Ishikawa (cell line): ENCODE results near the gene ARMS2.

Experiments
- CEBPB ChIP-seq: IDR thresholded peaks from 2 replicates; pipeline ENCODE4 v1.6.1; 2012
- CREB1 ChIP-seq: IDR thresholded peaks from 2 replicates; pipeline ENCODE4 v1.6.1; 2012; ENCODE audit warnings: low read depth
- EGR1 ChIP-seq: IDR thresholded peaks from 2 replicates; pipeline ENCODE4 v1.6.1; 2012
- EP300 ChIP-seq: IDR thresholded peaks from 2 replicates; pipeline ENCODE4 v1.6.1; 2012; ENCODE audit warnings: borderline replicate concordance
- FOXM1 ChIP-seq: IDR thresholded peaks from 2 replicates; pipeline ENCODE4 v1.6.1; 2012; ENCODE audit warnings: low read depth, borderline replicate concordance
- MAX ChIP-seq: IDR thresholded peaks from 2 replicates; pipeline ENCODE4 v1.6.1; 2012
- NFIC ChIP-seq: IDR thresholded peaks from 2 replicates; pipeline ENCODE4 v1.6.1; 2012
- RAD21 ChIP-seq: IDR thresholded peaks from 2 replicates; pipeline ENCODE4 v1.6.1; 2012; ENCODE audit warnings: low read depth
- REST ChIP-seq: IDR thresholded peaks from 2 replicates; pipeline ENCODE4 v1.6.1; 2012; ENCODE audit warnings: low read depth, mild to moderate bottlenecking
- TAF1 ChIP-seq: IDR thresholded peaks from 2 replicates; pipeline ENCODE4 v1.6.1; 2012; ENCODE audit warnings: low read depth, mild to moderate bottlenecking
- TCF12 ChIP-seq: IDR thresholded peaks from 2 replicates; pipeline ENCODE4 v1.6.1; 2012; ENCODE audit warnings: low read depth
- TEAD4 ChIP-seq: IDR thresholded peaks from 2 replicates; pipeline ENCODE4 v1.6.1; 2012
- USF1 ChIP-seq: IDR thresholded peaks from 2 replicates; pipeline ENCODE4 v1.6.1; 2012
- YY1 ChIP-seq: IDR thresholded peaks from 2 replicates; pipeline ENCODE4 v1.6.1; 2012; ENCODE audit warnings: low read depth
- ZBTB7A ChIP-seq: IDR thresholded peaks from 2 replicates; pipeline ENCODE4 v1.6.1; 2012; ENCODE audit warnings: low read depth

Gene ARMS2

GRCh38 chr10:122484276-122485060 is 30.0 kb downstream of the ARMS2 start:
- TF ChIP-seq EP300 (no peak), RAD21 (no peak), TEAD4 (no peak), YY1 (no peak), NFIC (no peak), ZBTB7A (no peak), TCF12 (no peak), CREB1 (no peak), EGR1 (no peak), REST (no peak), USF1 (no peak), FOXM1 (no peak), TAF1 (no peak), MAX (no peak), CEBPB (no peak)

GRCh38 chr10:122485670-122486069 is 31.2 kb downstream of the ARMS2 start:
- TF ChIP-seq FOXM1 (no peak), TCF12 (no peak), YY1 (no peak), USF1 (no peak), RAD21 (no peak), NFIC (no peak), CREB1 (no peak), EP300 (no peak), TEAD4 (no peak), ZBTB7A (no peak), TAF1 (no peak), CEBPB (no peak), MAX (no peak), EGR1 (no peak), REST (no peak)

GRCh38 chr10:122486406-122487080 is 32.1 kb downstream of the ARMS2 start:
- TF ChIP-seq NFIC (no peak), RAD21 (no peak), MAX (no peak), EP300 (no peak), REST (no peak), USF1 (no peak), CEBPB (no peak), YY1 (no peak), TEAD4 (no peak), EGR1 (no peak), ZBTB7A (no peak), TCF12 (no peak), TAF1 (no peak)
